CD4-positive, alpha-beta T cell treated with Interleukin-4 for 1 hour (primary cell): ENCODE data around the gene RADIL.

Experiments used
- DNase-seq, 2 donors: peaks; one replicate each; pipeline ENCODE4 v3.0.0-alpha.2; 2020 to 2022

Gene RADIL

DNA sequence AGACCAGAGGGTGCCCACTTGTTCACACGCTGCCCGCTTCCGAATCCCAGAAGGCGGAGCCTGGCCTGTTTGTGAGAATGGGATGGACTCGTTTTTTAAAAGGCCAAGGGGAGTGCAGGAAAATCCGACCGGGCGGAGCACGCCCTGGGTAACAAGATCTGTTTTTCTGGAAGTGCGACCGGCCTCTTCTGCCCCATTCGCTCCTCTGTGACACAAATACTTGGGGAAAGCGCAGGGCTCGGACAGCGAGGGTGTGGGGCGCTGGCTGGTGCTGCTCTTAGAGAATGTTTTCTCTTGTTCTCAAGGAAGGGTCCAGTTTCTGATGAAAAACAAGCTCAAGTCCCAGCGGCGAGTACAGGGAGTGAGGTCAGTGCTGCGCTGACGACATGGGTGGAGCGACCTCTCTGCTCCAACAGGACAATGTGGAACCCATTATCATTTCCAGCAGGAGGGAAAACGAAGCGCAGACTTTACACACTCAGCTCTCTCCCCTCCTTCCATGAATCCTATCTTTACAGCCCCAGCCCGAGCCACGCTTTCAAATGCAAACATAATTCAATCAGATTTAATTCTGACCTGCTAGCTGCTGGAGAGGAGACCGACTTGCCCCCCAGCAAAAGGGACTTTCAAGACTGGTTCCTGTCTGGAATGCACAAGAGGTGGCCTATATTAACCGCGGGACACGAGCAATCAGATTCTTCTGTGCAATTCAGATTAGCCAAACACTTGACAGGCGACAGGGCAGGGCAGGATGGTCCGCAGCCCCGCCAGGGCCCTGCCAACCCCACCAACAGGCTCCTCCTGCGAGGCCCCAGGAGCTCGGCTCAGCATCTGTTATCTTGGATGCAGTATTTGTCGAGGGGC lies 1.1 kb downstream of the RADIL start:
- DNase-seq = no peak

GRCh38 chr7:4880218-4880617 lies 3.3 kb downstream of the RADIL start:
- no peak for DNase-seq

- DNase-seq = no peak
Observed at GRCh38 chr7:4879396-4880081, 4.0 kb downstream of the RADIL start.

DNA sequence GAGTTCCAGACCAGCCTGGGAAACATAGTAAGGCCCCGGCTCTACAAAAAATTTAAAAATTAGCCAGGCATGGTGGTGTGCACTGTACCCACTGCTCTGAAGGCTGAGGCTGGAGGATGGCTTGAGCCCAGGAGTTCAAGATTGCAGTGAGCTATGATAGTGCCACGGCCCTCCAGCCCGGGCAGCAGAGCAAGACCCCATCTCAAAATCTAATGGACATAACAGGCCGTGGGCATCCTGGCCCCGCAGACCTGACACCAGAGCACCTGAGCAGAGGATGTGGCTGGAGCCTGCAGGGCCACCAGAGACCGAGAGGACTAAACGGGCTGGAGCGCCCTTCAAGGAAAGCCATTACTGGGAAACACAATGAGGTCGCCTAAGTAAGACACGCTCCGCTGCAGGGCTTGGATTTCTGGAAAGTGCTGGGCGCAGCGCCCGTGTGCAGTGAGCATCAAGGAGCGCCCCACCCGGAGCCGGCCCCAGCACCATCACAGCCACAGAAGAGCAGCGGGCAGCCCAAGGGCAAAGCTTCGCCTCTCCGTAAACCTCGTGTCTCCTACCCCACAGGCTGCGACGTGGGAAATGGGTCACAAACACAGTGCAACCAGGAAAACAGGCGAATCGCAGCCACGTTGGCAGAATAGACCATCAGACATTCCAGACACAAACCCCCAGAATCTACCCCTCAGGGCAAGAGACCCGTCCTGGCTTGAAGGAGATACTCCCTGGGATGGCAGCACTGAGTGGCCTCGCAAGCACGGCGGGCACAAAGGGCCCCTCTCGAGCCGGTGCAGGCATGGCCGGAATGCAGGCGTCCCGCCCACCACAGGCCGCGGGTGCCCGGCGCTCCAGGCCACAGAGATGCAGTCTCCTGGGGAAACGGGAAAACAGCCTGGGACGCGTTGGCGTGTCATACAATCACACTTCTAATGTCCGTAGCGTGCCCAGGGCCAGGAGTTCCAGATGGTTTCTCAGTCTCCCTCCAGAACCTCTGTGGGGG lies 4.9 kb downstream of the RADIL start:
- DNase-seq = no peak

GRCh38 chr7:4876586-4876985 lies 6.9 kb downstream of the RADIL start:
- no peak for DNase-seq

DNA sequence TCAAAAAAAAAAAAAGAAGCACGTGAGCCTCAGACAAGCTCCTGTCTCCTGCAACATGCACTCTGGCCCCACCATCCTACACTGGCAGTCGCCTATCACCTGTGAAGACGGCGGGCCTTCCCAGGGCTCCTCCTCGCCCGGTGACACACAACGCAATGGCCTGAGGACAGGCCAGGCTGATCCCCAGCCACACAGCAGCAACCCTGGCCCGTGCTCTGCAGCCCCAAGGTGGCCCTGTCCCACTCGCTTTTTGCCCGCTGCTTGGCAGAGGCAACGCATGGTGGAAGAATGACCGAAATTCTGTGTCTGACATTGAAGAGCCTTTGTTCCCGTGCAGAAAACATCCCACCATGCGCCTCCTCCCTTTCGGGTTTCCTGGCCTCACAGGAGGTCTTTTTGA lies 8.1 kb downstream of the RADIL start:
- no peak for DNase-seq

- no peak for DNase-seq
Observed at GRCh38 chr7:4873071-4873944, 10.2 kb downstream of the RADIL start.

DNA sequence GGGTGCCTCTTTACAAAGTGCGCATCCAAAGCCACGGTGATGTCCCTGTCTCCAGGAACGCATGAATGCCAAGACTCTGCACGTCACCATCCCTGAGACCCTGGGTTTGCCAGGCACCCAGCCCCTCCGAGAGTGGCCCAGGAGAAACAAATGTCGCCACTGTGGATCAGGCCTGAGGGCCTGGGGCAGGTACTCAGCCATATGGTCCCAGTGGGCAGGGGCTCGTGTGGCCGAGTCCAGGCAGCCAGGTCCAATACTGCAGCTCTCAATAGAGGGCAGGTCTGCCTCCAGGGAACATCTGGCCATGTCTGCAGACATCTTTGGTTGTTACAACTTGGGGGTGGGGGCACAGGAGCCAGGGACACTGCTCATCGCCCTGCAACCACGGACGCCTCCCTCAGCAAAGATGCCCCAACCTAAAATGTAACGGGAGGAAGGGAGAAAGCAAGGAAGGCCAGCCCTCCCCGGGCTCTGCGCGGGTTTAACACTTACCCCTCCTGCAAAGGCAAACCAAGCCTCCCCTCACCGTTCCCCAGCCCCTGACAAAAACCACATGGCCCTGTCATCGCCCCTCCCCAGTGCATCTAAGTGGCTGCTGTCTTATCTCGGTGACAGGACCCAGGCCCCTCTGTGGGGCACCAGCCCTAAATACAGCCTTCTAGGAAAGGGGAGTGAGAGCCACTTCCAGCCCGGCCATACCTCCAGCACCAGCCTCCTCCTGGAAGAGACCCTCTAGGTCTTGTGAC lies 11.4 kb downstream of the RADIL start:
- no peak for DNase-seq

DNA sequence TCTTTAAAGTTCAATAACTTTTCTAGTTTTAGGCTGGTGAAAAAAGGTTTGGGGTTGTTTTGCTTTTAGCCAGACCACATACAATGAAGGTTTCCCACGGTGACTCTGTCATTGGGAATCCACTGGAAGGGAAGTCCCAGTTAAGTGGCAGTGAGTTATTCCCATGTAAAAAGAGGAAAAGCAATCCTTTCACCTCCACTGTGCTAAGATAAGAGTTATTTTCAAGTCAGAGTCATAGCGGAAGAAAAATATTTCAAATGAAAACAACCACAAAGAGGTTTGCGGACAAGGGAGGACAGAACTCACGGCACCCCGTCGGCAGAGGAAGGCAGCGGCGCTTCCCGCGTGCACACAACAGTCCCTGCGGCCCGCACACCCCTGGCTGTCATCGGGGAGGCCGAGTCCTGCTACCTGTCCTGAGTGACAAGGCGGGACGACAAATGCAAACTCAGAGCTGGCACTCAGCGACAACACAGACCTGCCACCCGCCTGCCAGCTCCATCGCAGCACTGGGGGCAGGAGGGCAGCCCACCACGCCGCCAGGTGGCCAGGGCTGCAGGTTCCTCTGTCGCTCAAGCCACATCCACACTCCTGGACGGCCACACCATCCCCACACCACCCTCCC lies 12.3 kb downstream of the RADIL start:
- no peak for DNase-seq

DNA sequence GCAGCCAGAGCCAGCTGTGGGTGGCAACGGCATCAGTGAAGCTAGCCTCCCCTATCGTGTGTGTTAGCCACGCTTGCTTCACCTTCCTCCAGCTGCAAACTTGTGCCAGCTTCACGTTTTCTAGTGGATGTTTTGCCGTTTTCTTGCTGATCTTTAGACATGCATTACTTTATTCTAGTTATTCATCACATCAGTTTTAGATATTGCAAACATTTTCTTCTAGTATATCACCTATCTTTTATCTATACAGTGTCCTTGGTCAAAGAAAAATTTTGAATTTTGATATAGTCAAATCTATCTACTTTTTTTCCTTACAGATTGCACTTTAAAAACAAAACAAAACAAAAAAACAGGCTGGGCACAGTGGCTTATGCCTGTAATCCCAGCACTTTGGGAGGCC lies 15.0 kb downstream of the RADIL start:
- no peak for DNase-seq

GRCh38 chr7:4866528-4867496 lies 16.7 kb downstream of the RADIL start:
- no peak for DNase-seq

- DNase-seq = no peak
Observed at GRCh38 chr7:4862156-4862555, 21.4 kb downstream of the RADIL start.

GRCh38 chr7:4861673-4862072 lies 21.8 kb downstream of the RADIL start, which contains the start of gene PAPOLB:
Gene PAPOLB (minus strand): TSS chr7:4862030. CDS start chr7:4861810, 220 bp downstream.
- DNase-seq = peak in 1 of 2 donors; percentile 45

DNA sequence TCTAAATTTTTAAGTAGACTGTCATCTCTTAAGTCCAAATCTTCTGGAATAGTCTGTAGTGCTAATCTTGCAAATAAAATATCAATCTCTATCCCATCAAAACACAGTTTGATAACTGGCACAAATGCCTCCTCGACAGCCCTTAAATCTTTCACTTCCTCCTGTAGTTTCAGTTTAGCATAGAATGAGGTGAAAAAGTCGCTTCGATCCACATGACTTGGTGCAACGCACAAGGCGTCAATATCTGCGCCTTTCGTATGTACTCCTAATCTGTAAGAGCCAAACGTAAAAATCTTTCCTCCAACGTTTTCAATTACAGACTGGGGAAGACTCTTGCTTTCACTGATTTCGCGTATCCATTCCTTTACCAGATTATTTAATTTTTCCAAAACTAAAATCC lies 22.3 kb downstream of the RADIL start:
- DNase-seq = no peak

GRCh38 chr7:4857189-4857588 lies 26.3 kb downstream of the RADIL start:
- no peak for DNase-seq

DNA sequence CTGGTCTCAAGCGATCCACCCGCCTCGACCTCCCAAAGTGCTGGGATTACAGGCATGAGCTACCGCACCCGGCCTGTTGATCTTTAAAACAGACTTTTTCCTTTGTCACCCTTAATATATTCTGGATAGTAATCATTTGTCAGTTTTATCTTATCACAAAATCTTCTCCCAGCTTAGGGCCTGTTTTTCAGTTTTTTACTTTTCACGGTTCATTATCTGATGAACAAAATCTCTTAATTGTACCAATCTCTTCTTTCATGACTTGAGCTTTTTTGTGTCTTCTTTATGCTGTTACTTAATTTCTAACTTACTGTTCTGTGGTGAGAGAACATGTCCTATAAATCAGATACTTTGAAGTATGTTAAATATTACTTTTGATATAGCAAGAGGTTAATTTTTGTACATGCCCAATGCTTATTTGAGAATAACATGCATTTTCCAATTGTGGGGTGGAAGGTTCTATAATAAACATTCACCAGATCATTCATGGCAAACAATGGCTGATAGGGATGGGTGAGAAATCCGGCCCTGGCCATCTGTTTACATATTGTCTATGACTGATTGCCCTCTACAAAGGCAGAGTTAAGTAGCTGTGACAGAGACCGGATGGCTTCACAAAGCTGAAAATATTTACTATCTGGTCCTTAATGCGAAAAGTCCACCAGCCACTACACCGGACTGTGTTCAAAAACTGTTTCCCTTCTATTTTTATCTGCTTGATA lies 27.0 kb downstream of the RADIL start:
- no peak for DNase-seq

- no peak for DNase-seq
Observed at GRCh38 chr7:4854916-4855315, 28.6 kb downstream of the RADIL start.
